H1 (cell line): ENCODE data around the gene PRKAB2. TPM values are rescaled to one million over a fixed set of nuclear protein-coding genes. Genes with fewer than 3 reads are reported as not detected.

Experiments
- CTCF ChIA-PET: fragments of 300-600 bp; sonication (Branson Sonifier 250); formaldehyde crosslinking; loops from one replicate; lab custom pipeline; 2021; ENCODE audit not compliant: partially characterized antibody; lab: Charles Lee
- POLR2A ChIA-PET: fragments of 300-600 bp; sonication (Branson Sonifier 250); formaldehyde crosslinking; loops from one replicate; lab custom pipeline; 2021; ENCODE audit warnings: inconsistent platforms; ENCODE audit not compliant: partially characterized antibody; lab: Charles Lee
- DNase-seq, 2 experiments: peaks; one replicate each; pipeline versions ENCODE4 v3.0.0 to v3.0.0-alpha.2; 2010 to 2022; ENCODE audit warnings: low spot score in 2 of 2, low read depth in 1 of 2, mixed read lengths in 1 of 2
- FAIRE-seq: peaks from 2 replicates; lab custom pipeline; 2011; peaks lifted over from hg19 to GRCh38; lab: Jason Lieb, UNC
- H2AFZ ChIP-seq: 2 replicates; pipeline ENCODE4 v1.8.1; 2012; ENCODE audit warnings: low read length, inconsistent platforms
- H2AK5ac ChIP-seq: 2 replicates; pipeline ENCODE4 v1.6.1; 2013; ENCODE audit warnings: low read depth, low read length
- H2BK120ac ChIP-seq: replicated peaks from 2 replicates; pipeline ENCODE3; 2013; ENCODE audit warnings: low read depth, low read length, inconsistent platforms
- H2BK12ac ChIP-seq: 2 replicates; pipeline ENCODE4 v1.6.1; 2013; ENCODE audit warnings: low read depth, low read length
- H2BK15ac ChIP-seq: 2 replicates; pipeline ENCODE4 v1.6.1; 2013; ENCODE audit warnings: low read length
- H2BK20ac ChIP-seq: 2 replicates; pipeline ENCODE4 v1.6.1; 2013; ENCODE audit warnings: low read length
- H2BK5ac ChIP-seq: 2 replicates; pipeline ENCODE4 v1.6.1; 2013; ENCODE audit warnings: low read depth, low read length
- H3K14ac ChIP-seq: 2 replicates; pipeline ENCODE4 v1.6.1; 2013; ENCODE audit warnings: inconsistent platforms; ENCODE audit not compliant: insufficient read length
- H3K18ac ChIP-seq: 2 replicates; pipeline ENCODE4 v1.6.1; 2013; ENCODE audit warnings: low read length; ENCODE audit errors: extremely low read depth
- H3K23ac ChIP-seq: 2 replicates; pipeline ENCODE4 v1.6.1; 2013; ENCODE audit warnings: inconsistent platforms; ENCODE audit not compliant: insufficient read length
- H3K23me2 ChIP-seq: 2 replicates; pipeline ENCODE4 v1.6.1; 2013; ENCODE audit warnings: low read depth, low read length
- H3K27ac ChIP-seq: 2 replicates; pipeline ENCODE4 v1.6.1; 2011; ENCODE audit warnings: low read depth, low read length, inconsistent platforms
- H3K27me3 ChIP-seq, 4 experiments: replicated peaks in 1 of 4; 1 replicate in 1 of 4; 2 replicates in 3 of 4; pipeline versions ENCODE4 v1.6.1 to v1.8.1; 2011 to 2013; ENCODE audit warnings: low read length in 3 of 4, mild to moderate bottlenecking in 3 of 4, inconsistent platforms in 2 of 4, mixed read lengths in 2 of 4, moderate library complexity in 1 of 4; ENCODE audit not compliant: control insufficient read depth in 3 of 4, insufficient read depth in 3 of 4; ENCODE audit errors: extremely low read depth in 1 of 4
- H3K36me3 ChIP-seq, 4 experiments: 2 replicates each; pipeline versions ENCODE4 v1.6.1 to v1.8.1; 2011 to 2013; ENCODE audit warnings: mild to moderate bottlenecking in 4 of 4, low read length in 3 of 4, moderate library complexity in 2 of 4, control low read depth in 1 of 4, inconsistent platforms in 1 of 4; ENCODE audit not compliant: insufficient read depth in 4 of 4, control insufficient read depth in 2 of 4
- H3K4ac ChIP-seq: replicated peaks from 2 replicates; pipeline ENCODE3; 2013; ENCODE audit warnings: low read length, low read depth, mixed read lengths, inconsistent platforms; ENCODE audit not compliant: insufficient read length
- H3K4me1 ChIP-seq, 4 experiments: replicated peaks in 1 of 4; 1 replicate in 1 of 4; 2 replicates in 3 of 4; pipeline versions ENCODE4 v1.6.1 to v1.8.1; 2011 to 2013; ENCODE audit warnings: low read length in 3 of 4, inconsistent platforms in 2 of 4, mixed read lengths in 1 of 4; ENCODE audit not compliant: insufficient read depth in 4 of 4, control insufficient read depth in 3 of 4
- H3K4me2 ChIP-seq, 2 experiments: 2 replicates each; pipeline versions ENCODE4 v1.6.1 to v1.8.1; 2011 to 2013; ENCODE audit warnings: low read depth in 2 of 2, low read length in 2 of 2, control low read depth in 1 of 2, inconsistent platforms in 1 of 2, mild to moderate bottlenecking in 1 of 2; ENCODE audit not compliant: insufficient read depth in 1 of 2
- H3K4me3 ChIP-seq, 4 experiments: fragments of 200-600, 300-600 bp in 1 of 4; sonication (generic), shearing (Covaris generic), sonication (Bioruptor Twin) in 1 of 4; 2 replicates each; pipeline versions ENCODE4 v1.5.1 to v1.8.1; 2011 to 2016; ENCODE audit warnings: low read length in 4 of 4, low read depth in 3 of 4, control low read depth in 2 of 4, inconsistent platforms in 2 of 4, mild to moderate bottlenecking in 2 of 4, mixed read lengths in 1 of 4, moderate library complexity in 1 of 4; ENCODE audit not compliant: insufficient read depth in 2 of 4; ENCODE audit errors: extremely low read depth in 1 of 4
- H3K56ac ChIP-seq: replicated peaks from 2 replicates; pipeline ENCODE3; 2013; ENCODE audit warnings: low read depth, mild to moderate bottlenecking, mixed read lengths, low read length, inconsistent platforms; ENCODE audit not compliant: insufficient read length
- H3K79me1 ChIP-seq: 2 replicates; pipeline ENCODE4 v1.6.1; 2013; ENCODE audit warnings: low read depth, low read length, control low read depth
- H3K79me2 ChIP-seq, 2 experiments: 2 replicates each; pipeline versions ENCODE4 v1.6.1 to v1.8.1; 2012 to 2013; ENCODE audit warnings: low read length in 2 of 2, mild to moderate bottlenecking in 2 of 2, inconsistent platforms in 1 of 2; ENCODE audit not compliant: insufficient read depth in 2 of 2, control insufficient read depth in 1 of 2
- H3K9ac ChIP-seq, 4 experiments: replicated peaks in 1 of 4; 1 replicate in 1 of 4; 2 replicates in 3 of 4; pipeline versions ENCODE4 v1.6.1 to v1.8.1; 2011 to 2013; ENCODE audit warnings: low read depth in 3 of 4, low read length in 3 of 4, control low read depth in 2 of 4, mild to moderate bottlenecking in 2 of 4, moderate library complexity in 2 of 4, inconsistent platforms in 1 of 4; ENCODE audit errors: extremely low read depth in 1 of 4
- H3K9me3 ChIP-seq, 2 experiments: 2 replicates each; pipeline versions ENCODE4 v1.6.1 to v1.8.1; 2012 to 2013; ENCODE audit warnings: mild to moderate bottlenecking in 2 of 2, moderate library complexity in 2 of 2, control low read depth in 1 of 2, inconsistent platforms in 1 of 2, low read depth in 1 of 2, low read length in 1 of 2, mixed read lengths in 1 of 2; ENCODE audit not compliant: insufficient read depth in 2 of 2
- H4K20me1 ChIP-seq, 2 experiments: replicated peaks in 1 of 2; 2 replicates each; pipeline versions ENCODE3 to v1.8.1; 2011 to 2013; ENCODE audit warnings: inconsistent platforms in 2 of 2, low read length in 2 of 2, mild to moderate bottlenecking in 1 of 2; ENCODE audit not compliant: insufficient read depth in 2 of 2, control insufficient read depth in 1 of 2
- H4K5ac ChIP-seq: 2 replicates; pipeline ENCODE4 v1.6.1; 2013; ENCODE audit warnings: low read length, low read depth, mixed read lengths, inconsistent platforms; ENCODE audit not compliant: insufficient read length
- H4K8ac ChIP-seq: 2 replicates; pipeline ENCODE4 v1.8.0; 2013; ENCODE audit warnings: mild to moderate bottlenecking, moderate library complexity, low read length, inconsistent platforms; ENCODE audit not compliant: insufficient read depth; ENCODE audit errors: extremely low read depth
- H4K91ac ChIP-seq: replicated peaks from 2 replicates; pipeline ENCODE3; 2013; ENCODE audit warnings: low read length, mixed read lengths, inconsistent platforms; ENCODE audit not compliant: insufficient read length
- BACH1 ChIP-seq: IDR thresholded peaks from 2 replicates; pipeline ENCODE4 v1.6.1; 2012; ENCODE audit warnings: low read length, improper control_type of control experiment
- BCL11A ChIP-seq, 2 experiments: IDR thresholded peaks; one replicate each; pipeline ENCODE4 v1.6.1; 2011; ENCODE audit warnings: low read depth in 2 of 2, low read length in 2 of 2, mild to moderate bottlenecking in 2 of 2
- CTBP2 ChIP-seq: IDR thresholded peaks from 2 replicates; pipeline ENCODE4 v1.7.0; 2011; ENCODE audit warnings: borderline replicate concordance, mild to moderate bottlenecking, moderate library complexity, mixed read lengths, low read length; ENCODE audit not compliant: insufficient read depth, insufficient read length
- GABPA ChIP-seq: IDR thresholded peaks from 2 replicates; pipeline ENCODE4 v1.6.1; 2011; ENCODE audit warnings: mild to moderate bottlenecking, low read length, moderate library complexity, borderline replicate concordance; ENCODE audit not compliant: insufficient read depth
- HDAC6 ChIP-seq: IDR thresholded peaks from one replicate; pipeline ENCODE4 v1.7.1; 2012; ENCODE audit warnings: low read depth, mild to moderate bottlenecking, inconsistent platforms, low read length, moderate library complexity
- KDM4A ChIP-seq: IDR thresholded peaks from one replicate; pipeline ENCODE4 v1.7.1; 2012; ENCODE audit warnings: low read depth, mild to moderate bottlenecking, moderate library complexity, low read length, inconsistent platforms; ENCODE audit not compliant: severe bottlenecking
- NANOG ChIP-seq: IDR thresholded peaks from 2 replicates; pipeline ENCODE4 v1.6.1; 2011; ENCODE audit warnings: low read length, low read depth, mild to moderate bottlenecking, inconsistent platforms; ENCODE audit not compliant: insufficient read depth, poor library complexity, severe bottlenecking
- RXRA ChIP-seq: IDR thresholded peaks from 2 replicates; pipeline ENCODE4 v1.6.1; 2011; ENCODE audit warnings: low read depth, mild to moderate bottlenecking, low read length, moderate library complexity; ENCODE audit not compliant: insufficient read depth
- SAP30 ChIP-seq: fragments of 300-600 bp; sonication (generic); IDR thresholded peaks from 2 replicates; pipeline ENCODE4 v1.7.1; 2012; ENCODE audit warnings: low read length, moderate library complexity, mild to moderate bottlenecking, inconsistent platforms; ENCODE audit not compliant: insufficient read depth, insufficient replicate concordance
- SIX5 ChIP-seq: IDR thresholded peaks from 2 replicates; pipeline ENCODE4 v1.6.1; 2011; ENCODE audit warnings: mild to moderate bottlenecking, low read depth, low read length
- SP1 ChIP-seq: IDR thresholded peaks from 2 replicates; pipeline ENCODE4 v1.6.1; 2011; ENCODE audit warnings: low read depth, low read length
- SP4 ChIP-seq: IDR thresholded peaks from 2 replicates; pipeline ENCODE4 v1.6.1; 2012; ENCODE audit warnings: low read length, inconsistent platforms
- SUZ12 ChIP-seq: fragments of 200-600 bp; sonication (generic); IDR thresholded peaks from 2 replicates; pipeline ENCODE4 v1.6.1; 2012; ENCODE audit warnings: mild to moderate bottlenecking, inconsistent platforms, low read length, moderate library complexity, mixed read lengths
- TCF12 ChIP-seq: IDR thresholded peaks from 2 replicates; pipeline ENCODE4 v1.6.1; 2011; ENCODE audit warnings: low read depth, mild to moderate bottlenecking, low read length
- ZNF274 ChIP-seq: IDR thresholded peaks from 2 replicates; pipeline ENCODE4 v1.7.0; 2012; ENCODE audit warnings: low read length, borderline replicate concordance; ENCODE audit errors: extremely low read depth
- WGBS, 2 experiments: shearing (Covaris generic) in 1 of 2; methylation state at CpG; one replicate each; pipeline versions ENCODE4 v1.1.6 to v1.1.7; 2013 to 2015; ENCODE audit warnings: low lambda C conversion rate in 2 of 2, mixed read lengths in 2 of 2, inconsistent platforms in 1 of 2, low coverage in 1 of 2, missing lambda C conversion rate in 1 of 2; ENCODE audit not compliant: insufficient replicate concordance in 2 of 2, insufficient coverage in 1 of 2, insufficient read length in 1 of 2; ENCODE audit errors: extremely low coverage in 1 of 2, missing lambda C conversion rate in 1 of 2; 5-methylcytosine and 5-hydroxymethylcytosine counted together
- polyA plus RNA-seq, 7 experiments: library from polyadenylated mRNA; depleted of rRNA in 3 of 7; stranded (reverse) in 5 of 7; unstranded in 2 of 7; fragments of >200 nt in 5 of 7; fragments of 200-250 nt in 2 of 7; gene quantifications; 1 replicate in 5 of 7; 2 replicates in 1 of 7; 4 replicates in 1 of 7; pipeline versions ENCODE4 v1.2.1 to v1.2.3, GENCODE V29; 2011 to 2013; ENCODE audit warnings: missing spikeins in 2 of 7, mixed read lengths in 2 of 7
- total RNA-seq: library from RNA; stranded (reverse); fragmentation: NEBNext Ultra II Directional; extraction: Animal tissue kit (Norgen Biotek cat#: 25700); gene quantifications from 2 replicates; pipeline ENCODE4 v1.2.1, GENCODE V29; 2021

Gene PRKAB2
- total and polyA plus RNA-seq, 2 of the 8 experiments (the other 6 are each of a cell fraction or from before 2014, with no cell fraction given): 15.0 to 18.9 TPM

GRCh38 chr1:147124266-147124665 is 48.0 kb downstream of the PRKAB2 start:
- no peak overlapping the region for H3K56ac ChIP-seq
- 0 out of 2 replicates have a peak overlapping the region, but pooled peaks have one; percentile 22 for H2BK5ac ChIP-seq
- ChIA-PET CTCF (no interaction called here), POLR2A (interaction anchor here (1.0 to 1.9 kb wide), 2 partner anchors 27 to 40 kb away, joined by 3 to 12 read pairs; no protein-coding TSS in a partner anchor)
- no peak overlapping the region for H2BK12ac ChIP-seq
- no peaks in the 10 kb centered on the region for H3K79me2 ChIP-seq
- no peak overlapping the region for H4K8ac ChIP-seq
- H4K20me1 ChIP-seq: no peaks in the 10 kb centered on the region
- H3K23ac ChIP-seq: no peak overlapping the region
- H2AFZ ChIP-seq: peak overlapping the region; percentile 48
- H3K36me3 ChIP-seq: no peaks in the 10 kb centered on the region
- H3K27ac ChIP-seq: no peak overlapping the region
- H2AK5ac ChIP-seq: no peak overlapping the region
- no peaks in the 10 kb centered on the region for H3K27me3 ChIP-seq
- H2BK120ac ChIP-seq: no peak overlapping the region
- H4K91ac ChIP-seq: no peak overlapping the region
- H3K4me2 ChIP-seq: peak overlapping the region in 1 of 2 experiments; percentile 38; a peak in 1 of 4 replicates
- H2BK15ac ChIP-seq: no peak overlapping the region
- H3K4ac ChIP-seq: no peak overlapping the region
- peaks cover 0 to 5% (median 0%) of the 10 kb centered on the region in 4 experiments; a peak in 3 of 7 replicates for H3K4me1 ChIP-seq
- H4K5ac ChIP-seq: no peak overlapping the region
- H3K79me1 ChIP-seq: no peaks in the 10 kb centered on the region
- FAIRE-seq (peak; percentile 57), DNase-seq (no peak)
- WGBS, 2 experiments: 63% methylated on average over 2 of the region's 2 CpGs; no CpG with 5 or more reads in 1 of the 2 experiments
- H3K9me3 ChIP-seq: no peaks in the 10 kb centered on the region
- no peak overlapping the region for H3K14ac ChIP-seq
- no peak overlapping the region for H3K4me3 ChIP-seq
- no peaks in the 10 kb centered on the region for H3K23me2 ChIP-seq
- no peak overlapping the region for H3K18ac ChIP-seq
- H3K9ac ChIP-seq: no peak overlapping the region
- no peak overlapping the region for H2BK20ac ChIP-seq
- TF ChIP-seq BACH1: no peak
- TF ChIP-seq SP1: no peak
- no peak for TF ChIP-seq BCL11A (IDR thresholded peaks at IDR 0.05; ENCODE audit: low read depth in 2 of 2, low read length in 2 of 2)
- TF ChIP-seq RXRA: no peak
- no peak for TF ChIP-seq SP4
- TF ChIP-seq KDM4A: no peak
- no peak for TF ChIP-seq HDAC6
- no peak for TF ChIP-seq NANOG
- TF ChIP-seq SUZ12: no peak
- TF ChIP-seq TCF12: no peak
- TF ChIP-seq SIX5: no peak
- TF ChIP-seq CTBP2: no peak
- no peak for TF ChIP-seq GABPA
- no peak for TF ChIP-seq ZNF274
- TF ChIP-seq SAP30: no peak
